Measurements from ENCODE around the gene FBN1. TPM values are rescaled to one million over a fixed set of nuclear protein-coding genes. Genes with fewer than 3 reads are reported as not detected.

The FBN1 gene
- total and polyA plus RNA-seq, 10 of the 15 experiments (the other 5 are each of a cell fraction or from before 2014, with no cell fraction given): 2.2 to 15.3 (median 7.0) TPM

GRCh38 chr15:48471073-48471472, 174.4 kb downstream of the FBN1 start (continued):
- no peak for TF ChIP-seq E2F8 (IDR thresholded peaks at IDR 0.05; ENCODE audit: low read depth, partially characterized antibody)

- Histone ChIP-seq H3K79me2 (ENCODE audit: control insufficient read depth, insufficient read depth, low read length) (no peaks in the 10 kb centered on the region), H4K20me1 (ENCODE audit: control insufficient read depth, insufficient read depth) (no peaks in the 10 kb centered on the region), H3K4me2 (ENCODE audit: control insufficient read depth, insufficient read depth) (no peak overlapping the region), H3K27me3 (replicated peaks in 1 of 2; ENCODE audit: control insufficient read depth in 2 of 2, insufficient read depth in 2 of 2, low read length in 1 of 2) (no peaks in the 10 kb centered on the region), H3K9me3 (replicated peaks; ENCODE audit: control insufficient read depth, insufficient read depth, low read length) (no peaks in the 10 kb centered on the region), H2AFZ (ENCODE audit: control insufficient read depth, low read depth, low read length) (no peak overlapping the region), H3K27ac (ENCODE audit: control insufficient read depth, insufficient read depth) (no peak overlapping the region), H3K4me3 (no peak overlapping the region), H3K9ac (ENCODE audit: control insufficient read depth, insufficient read depth, low read length) (no peak overlapping the region), H3K36me3 (ENCODE audit: control insufficient read depth in 2 of 2, insufficient read depth in 2 of 2, low read length in 1 of 2) (peaks cover 0 to 12% of the 10 kb centered on the region in 2 experiments; a peak in 2 of 4 replicates), H3K4me1 (ENCODE audit: control insufficient read depth, insufficient read depth, low read length) (no peaks in the 10 kb centered on the region)
- SMC1A ChIA-PET (ENCODE audit: uncharacterized antibody, unreplicated experiment): no interaction called here
- no peak for FAIRE-seq
- BruUV-seq (replicated peaks): no TSS peak
- RAD21 ChIA-PET (ENCODE audit: unreplicated experiment): no interaction called here
- in situ Hi-C loops (cut with MboI) (no loop called here), intact Hi-C loops (cut with micrococcal nuclease; ENCODE audit: unreplicated experiment) (no loop called here)
- POLR2A ChIA-PET: no interaction called here
- 48% methylated on average over 4 of the region's 4 CpGs for WGBS (ENCODE audit: insufficient coverage, insufficient replicate concordance, low lambda C conversion rate, missing lambda C conversion rate)
- DNase-seq (ENCODE audit: low read depth, low spot score): no peak
- CTCF ChIA-PET: no interaction called here
- no peak for ATAC-seq
- TF ChIP-seq STAT3 (IDR thresholded peaks at IDR 0.05; ENCODE audit: low read depth, low read length) (no peak), CREM (IDR thresholded peaks at IDR 0.05; ENCODE audit: low read depth) (no peak), E2F4 (IDR thresholded peaks at IDR 0.05; ENCODE audit: low read depth, low read length) (no peak), EGR1 (IDR thresholded peaks at IDR 0.05; ENCODE audit: borderline replicate concordance in 1 of 2, low read depth in 2 of 2, low read length in 2 of 2) (no peak), ETV6 (conservative IDR thresholded peaks at IDR 0.05 in 1 of 2, IDR thresholded peaks at IDR 0.05 in 1 of 2; ENCODE audit: borderline replicate concordance in 1 of 2, low read depth in 1 of 2) (no peak), SMAD5 (IDR thresholded peaks at IDR 0.05; ENCODE audit: low read depth) (no peak), JUND (IDR thresholded peaks at IDR 0.05; ENCODE audit: low read depth, low read length) (no peak)
- TF ChIP-seq, protein P1, sequence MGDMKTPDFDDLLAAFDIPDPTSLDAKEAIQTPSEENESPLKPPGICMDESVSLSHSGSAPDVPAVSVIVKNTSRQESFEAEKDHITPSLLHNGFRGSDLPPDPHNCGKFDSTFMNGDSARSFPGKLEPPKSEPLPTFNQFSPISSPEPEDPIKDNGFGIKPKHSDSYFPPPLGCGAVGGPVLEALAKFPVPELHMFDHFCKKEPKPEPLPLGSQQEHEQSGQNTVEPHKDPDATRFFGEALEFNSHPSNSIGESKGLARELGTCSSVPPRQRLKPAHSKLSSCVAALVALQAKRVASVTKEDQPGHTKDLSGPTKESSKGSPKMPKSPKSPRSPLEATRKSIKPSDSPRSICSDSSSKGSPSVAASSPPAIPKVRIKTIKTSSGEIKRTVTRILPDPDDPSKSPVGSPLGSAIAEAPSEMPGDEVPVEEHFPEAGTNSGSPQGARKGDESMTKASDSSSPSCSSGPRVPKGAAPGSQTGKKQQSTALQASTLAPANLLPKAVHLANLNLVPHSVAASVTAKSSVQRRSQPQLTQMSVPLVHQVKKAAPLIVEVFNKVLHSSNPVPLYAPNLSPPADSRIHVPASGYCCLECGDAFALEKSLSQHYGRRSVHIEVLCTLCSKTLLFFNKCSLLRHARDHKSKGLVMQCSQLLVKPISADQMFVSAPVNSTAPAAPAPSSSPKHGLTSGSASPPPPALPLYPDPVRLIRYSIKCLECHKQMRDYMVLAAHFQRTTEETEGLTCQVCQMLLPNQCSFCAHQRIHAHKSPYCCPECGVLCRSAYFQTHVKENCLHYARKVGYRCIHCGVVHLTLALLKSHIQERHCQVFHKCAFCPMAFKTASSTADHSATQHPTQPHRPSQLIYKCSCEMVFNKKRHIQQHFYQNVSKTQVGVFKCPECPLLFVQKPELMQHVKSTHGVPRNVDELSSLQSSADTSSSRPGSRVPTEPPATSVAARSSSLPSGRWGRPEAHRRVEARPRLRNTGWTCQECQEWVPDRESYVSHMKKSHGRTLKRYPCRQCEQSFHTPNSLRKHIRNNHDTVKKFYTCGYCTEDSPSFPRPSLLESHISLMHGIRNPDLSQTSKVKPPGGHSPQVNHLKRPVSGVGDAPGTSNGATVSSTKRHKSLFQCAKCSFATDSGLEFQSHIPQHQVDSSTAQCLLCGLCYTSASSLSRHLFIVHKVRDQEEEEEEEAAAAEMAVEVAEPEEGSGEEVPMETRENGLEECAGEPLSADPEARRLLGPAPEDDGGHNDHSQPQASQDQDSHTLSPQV (IDR thresholded peaks at IDR 0.05): no peak
- TF ChIP-seq, protein P2, sequence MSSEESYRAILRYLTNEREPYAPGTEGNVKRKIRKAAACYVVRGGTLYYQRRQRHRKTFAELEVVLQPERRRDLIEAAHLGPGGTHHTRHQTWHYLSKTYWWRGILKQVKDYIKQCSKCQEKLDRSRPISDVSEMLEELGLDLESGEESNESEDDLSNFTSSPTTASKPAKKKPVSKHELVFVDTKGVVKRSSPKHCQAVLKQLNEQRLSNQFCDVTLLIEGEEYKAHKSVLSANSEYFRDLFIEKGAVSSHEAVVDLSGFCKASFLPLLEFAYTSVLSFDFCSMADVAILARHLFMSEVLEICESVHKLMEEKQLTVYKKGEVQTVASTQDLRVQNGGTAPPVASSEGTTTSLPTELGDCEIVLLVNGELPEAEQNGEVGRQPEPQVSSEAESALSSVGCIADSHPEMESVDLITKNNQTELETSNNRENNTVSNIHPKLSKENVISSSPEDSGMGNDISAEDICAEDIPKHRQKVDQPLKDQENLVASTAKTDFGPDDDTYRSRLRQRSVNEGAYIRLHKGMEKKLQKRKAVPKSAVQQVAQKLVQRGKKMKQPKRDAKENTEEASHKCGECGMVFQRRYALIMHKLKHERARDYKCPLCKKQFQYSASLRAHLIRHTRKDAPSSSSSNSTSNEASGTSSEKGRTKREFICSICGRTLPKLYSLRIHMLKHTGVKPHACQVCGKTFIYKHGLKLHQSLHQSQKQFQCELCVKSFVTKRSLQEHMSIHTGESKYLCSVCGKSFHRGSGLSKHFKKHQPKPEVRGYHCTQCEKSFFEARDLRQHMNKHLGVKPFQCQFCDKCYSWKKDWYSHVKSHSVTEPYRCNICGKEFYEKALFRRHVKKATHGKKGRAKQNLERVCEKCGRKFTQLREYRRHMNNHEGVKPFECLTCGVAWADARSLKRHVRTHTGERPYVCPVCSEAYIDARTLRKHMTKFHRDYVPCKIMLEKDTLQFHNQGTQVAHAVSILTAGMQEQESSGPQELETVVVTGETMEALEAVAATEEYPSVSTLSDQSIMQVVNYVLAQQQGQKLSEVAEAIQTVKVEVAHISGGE (CRISPR knock-in tag; IDR thresholded peaks at IDR 0.05): no peak
These were observed 175.4 kb downstream of the FBN1 start for GRCh38 chr15:48470096-48470495.
